Measurements from ENCODE around the gene AMDHD2.
"Not testable (repeated sequence)": the region's sequence is repeated elsewhere in the genome, so short reads cannot be mapped to it uniquely, and the experiment has no call there.

DNA sequence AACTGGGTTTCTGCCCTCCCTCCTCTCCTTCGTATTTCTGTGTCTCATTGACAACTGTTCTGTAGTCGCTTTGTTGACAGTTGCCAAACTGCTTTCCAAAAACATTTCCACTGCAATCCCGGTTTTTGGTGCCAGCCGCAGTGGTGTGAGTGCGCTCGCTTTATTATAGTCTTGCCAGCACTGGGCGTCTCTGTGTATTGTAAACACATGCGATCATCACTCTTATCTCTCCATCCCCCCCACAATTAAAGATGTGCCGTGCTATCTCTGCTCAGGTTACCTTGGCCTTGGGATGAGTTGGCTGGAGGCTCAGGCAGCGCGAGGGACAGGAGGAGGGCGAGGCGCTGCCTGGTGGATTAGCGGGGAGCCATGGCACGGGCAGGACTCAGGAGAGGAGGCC is 37.0 kb downstream of the AMDHD2 start:
- TF ChIP-seq, protein P1, sequence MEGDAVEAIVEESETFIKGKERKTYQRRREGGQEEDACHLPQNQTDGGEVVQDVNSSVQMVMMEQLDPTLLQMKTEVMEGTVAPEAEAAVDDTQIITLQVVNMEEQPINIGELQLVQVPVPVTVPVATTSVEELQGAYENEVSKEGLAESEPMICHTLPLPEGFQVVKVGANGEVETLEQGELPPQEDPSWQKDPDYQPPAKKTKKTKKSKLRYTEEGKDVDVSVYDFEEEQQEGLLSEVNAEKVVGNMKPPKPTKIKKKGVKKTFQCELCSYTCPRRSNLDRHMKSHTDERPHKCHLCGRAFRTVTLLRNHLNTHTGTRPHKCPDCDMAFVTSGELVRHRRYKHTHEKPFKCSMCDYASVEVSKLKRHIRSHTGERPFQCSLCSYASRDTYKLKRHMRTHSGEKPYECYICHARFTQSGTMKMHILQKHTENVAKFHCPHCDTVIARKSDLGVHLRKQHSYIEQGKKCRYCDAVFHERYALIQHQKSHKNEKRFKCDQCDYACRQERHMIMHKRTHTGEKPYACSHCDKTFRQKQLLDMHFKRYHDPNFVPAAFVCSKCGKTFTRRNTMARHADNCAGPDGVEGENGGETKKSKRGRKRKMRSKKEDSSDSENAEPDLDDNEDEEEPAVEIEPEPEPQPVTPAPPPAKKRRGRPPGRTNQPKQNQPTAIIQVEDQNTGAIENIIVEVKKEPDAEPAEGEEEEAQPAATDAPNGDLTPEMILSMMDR (IDR thresholded peaks at IDR 0.05), result not testable (repeated sequence)
- TF ChIP-seq EZH2phosphoT487 (IDR thresholded peaks at IDR 0.05), result not testable (repeated sequence)
